Stimulated activated CD8-positive, alpha-beta memory T cell treated with anti-CD3 and anti-CD28 coated beads, Interleukin-12 subunit alpha, Interleukin-12 subunit beta, amount 100 ng/mL, for 24 hours (primary cell): ENCODE results near the gene IFNA21.
"Not testable (repeated sequence)": the region's sequence is repeated elsewhere in the genome, so short reads cannot be mapped to it uniquely, and the experiment has no call there.

Source experiments
- DNase-seq: peaks from one replicate; pipeline ENCODE4 v3.0.0-alpha.2; 2020; ENCODE audit errors: extremely low read depth

Gene IFNA21

DNA sequence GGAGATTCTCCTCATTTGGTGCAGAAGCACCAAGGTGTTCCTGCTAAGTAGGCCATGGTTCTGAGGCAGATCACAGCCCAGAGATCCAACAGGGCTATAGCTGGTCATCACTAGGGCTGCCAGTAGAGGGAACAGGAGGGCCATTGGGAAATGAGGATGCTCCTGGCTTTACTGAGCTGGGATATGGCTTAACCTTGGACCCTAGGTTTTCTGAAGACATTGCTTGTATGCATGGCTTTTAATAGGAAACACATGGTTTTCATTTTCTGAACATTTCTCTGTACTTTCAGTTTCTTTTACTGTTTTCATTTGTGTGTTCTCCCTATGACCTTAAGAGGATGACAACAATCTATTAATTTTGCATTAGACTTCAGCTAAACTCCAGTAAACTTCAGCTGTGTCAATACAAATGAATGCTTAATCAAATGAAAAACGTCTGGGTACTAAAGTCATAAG, 25.0 kb downstream of the IFNA21 start, which contains the start of gene IFNW1:
IFNW1 (minus strand) TSS at position 406 of the 456 bp plus-strand sequence; CDS start at position 144, 262 bp downstream.
- no peak for DNase-seq

DNA sequence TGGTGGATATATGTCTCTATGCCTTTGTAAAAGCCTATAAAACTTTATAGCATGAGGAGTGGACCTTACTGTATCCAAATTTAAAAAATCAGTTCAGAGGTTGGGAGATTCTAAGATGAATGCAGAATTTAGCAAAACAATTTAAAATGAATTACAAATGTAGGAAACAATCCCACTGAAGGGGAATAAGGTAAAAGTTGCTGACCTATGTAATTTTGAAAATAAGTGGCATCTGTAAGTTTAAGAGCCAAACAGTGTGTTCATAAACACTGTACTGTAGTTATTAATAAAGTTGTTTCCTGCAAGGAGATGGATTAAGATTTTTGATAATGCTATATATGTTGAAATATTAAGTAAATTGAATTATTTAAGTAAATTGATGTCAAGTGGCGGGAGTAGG, 29.4 kb downstream of the IFNA21 start:
- DNase-seq: no peak

DNA sequence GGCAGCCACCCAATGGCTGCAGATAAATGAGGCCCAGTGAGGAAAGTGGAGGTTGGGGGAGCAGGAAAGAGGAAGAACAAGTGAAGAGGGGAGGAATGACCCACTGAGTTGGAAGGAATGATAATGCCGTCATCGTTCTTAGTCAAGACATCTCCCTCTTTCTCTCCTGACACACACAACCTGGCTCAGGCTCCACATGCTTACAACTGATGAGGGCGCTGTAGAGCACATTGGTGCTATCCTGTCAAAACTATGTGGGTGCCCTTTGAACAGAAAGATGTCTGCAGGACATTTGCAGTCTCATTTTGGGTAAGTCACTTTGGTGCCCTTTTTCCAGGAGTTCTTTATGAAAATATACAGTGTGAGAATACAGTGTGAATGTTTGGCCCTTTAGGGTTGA, 30.7 kb downstream of the IFNA21 start:
- no peak for DNase-seq

DNA sequence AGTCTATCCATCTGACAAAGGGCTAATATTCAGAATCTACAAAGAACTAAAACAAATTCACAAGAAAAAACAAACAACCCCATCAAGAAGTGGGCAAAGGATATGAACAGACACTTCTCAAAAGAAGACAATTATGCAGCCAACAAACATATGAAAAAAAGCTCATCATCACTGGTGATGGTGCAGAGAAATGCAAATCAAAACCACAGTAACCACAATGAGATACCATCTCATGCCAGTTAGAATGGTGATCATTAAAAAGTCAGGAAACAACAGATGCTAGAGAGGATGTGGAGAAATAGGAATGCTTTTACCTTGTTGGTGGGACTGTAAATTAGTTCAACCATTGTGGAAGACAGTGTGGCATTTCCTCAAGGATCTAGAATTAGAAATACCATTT, 38.3 kb downstream of the IFNA21 start:
- not testable (repeated sequence) for DNase-seq

DNA sequence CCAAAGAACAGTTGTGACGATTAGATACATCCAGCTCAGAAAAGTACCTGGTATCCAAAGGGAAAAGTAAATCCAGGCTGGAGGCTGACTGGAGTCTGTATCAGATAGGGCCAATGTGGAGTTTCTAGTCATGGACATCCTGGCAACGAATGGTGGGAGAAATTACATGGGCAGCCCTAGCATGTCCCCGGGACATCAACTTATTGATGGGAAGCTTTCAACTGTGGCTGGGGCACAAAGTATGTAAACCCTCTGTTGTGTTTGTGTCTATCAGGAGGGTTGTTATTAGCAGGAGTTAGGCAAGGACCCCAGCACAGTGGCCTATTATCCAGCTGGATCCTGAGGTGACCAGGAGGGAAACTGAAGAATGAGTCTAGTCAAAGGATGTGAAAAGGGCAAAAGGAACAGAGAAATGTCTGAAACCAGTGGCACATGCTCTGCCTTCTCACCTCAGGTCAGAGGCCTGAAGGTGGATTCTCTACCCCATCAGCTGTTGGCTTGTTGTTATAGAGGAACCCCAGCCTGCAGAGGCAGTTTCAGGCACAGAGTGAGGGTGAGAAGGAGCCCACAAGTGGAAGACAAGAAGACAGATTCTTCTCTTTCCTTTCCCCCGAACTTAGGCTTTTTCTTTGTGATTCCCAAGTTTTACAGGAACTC, 44.7 kb downstream of the IFNA21 start:
- DNase-seq: no peak

DNA sequence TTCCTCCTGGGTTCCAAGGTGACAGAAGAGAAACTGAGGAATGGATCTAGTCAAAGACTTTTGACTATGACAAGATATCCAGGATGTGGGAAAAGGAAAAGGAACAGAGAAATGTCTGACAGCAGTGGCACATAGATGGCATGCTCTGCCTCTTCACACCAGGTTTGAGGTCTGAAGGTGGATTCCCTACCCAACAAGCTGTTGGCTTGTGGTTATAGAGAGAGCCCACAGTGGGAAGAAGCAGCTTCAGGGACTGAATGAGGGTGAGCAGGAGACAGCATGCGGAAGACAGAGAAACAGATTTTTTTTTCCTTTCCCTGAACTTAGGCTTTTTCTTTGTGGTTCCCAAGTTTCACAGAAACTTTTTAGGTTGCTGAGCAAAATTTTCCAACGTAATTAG, 45.4 kb downstream of the IFNA21 start:
- no peak for DNase-seq

DNA sequence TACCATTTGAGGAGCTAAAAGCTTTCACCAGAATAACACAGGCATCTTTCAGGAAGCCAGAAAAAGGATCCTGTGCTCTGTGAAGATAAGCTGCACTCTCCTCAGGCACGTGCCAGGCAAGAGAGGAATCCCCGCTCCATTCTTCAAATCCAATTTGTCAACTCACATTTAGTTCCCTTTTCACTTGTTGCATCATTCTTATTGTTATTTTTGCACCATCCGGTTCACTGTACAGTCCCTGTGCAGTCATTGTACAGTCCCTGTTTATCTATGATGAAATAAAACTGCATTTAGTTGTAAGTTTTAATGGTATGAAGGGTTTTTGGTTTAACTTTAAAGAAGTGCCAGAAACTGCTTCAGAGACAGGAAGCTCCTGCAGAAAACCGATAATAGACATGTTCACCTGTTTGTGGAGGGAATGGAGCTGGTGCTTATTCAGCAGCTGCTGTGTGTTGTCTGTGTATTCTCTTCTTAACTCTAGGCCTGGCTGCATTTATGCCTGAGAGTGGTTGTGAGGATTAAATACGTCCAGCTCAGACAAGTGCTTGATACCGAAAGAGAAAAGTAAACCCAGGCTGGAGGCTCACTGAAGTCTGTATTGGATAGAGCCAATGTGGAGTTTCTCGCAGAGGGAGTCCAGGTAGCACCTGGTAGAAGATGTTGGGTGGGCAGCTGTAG, 47.2 kb downstream of the IFNA21 start:
- DNase-seq: no peak
